ENCODE measurements around the gene ANK2.

DNA sequence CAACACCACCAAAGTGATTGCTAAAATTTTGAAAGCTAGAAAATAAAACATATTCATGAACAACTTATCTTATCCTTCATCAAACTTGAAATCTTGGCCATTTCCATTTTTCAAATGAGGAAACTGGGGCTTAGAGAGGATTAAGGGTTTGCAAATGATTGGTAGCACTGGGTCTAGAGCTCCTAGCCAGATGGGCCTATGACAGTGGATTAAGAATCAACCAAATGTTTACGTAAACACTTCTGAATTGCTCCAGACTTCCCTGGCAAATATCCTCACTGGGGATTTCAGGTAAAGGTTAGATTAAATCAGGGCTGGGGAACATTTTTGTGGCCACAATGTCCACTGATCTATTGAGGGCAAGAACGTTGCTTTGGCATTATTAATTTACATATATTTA, 241.2 kb downstream of the ANK2 start:
- TF ChIP-seq JUNB (IDR thresholded peaks at IDR 0.05; ENCODE audit: unreplicated experiment) (no peak), POLR2AphosphoS5 (IDR thresholded peaks at IDR 0.05; ENCODE audit: low read depth) (no peak), EZH2 (IDR thresholded peaks at IDR 0.05; ENCODE audit: low read depth, unreplicated experiment) (no peak)
- TF ChIP-seq, protein P1, sequence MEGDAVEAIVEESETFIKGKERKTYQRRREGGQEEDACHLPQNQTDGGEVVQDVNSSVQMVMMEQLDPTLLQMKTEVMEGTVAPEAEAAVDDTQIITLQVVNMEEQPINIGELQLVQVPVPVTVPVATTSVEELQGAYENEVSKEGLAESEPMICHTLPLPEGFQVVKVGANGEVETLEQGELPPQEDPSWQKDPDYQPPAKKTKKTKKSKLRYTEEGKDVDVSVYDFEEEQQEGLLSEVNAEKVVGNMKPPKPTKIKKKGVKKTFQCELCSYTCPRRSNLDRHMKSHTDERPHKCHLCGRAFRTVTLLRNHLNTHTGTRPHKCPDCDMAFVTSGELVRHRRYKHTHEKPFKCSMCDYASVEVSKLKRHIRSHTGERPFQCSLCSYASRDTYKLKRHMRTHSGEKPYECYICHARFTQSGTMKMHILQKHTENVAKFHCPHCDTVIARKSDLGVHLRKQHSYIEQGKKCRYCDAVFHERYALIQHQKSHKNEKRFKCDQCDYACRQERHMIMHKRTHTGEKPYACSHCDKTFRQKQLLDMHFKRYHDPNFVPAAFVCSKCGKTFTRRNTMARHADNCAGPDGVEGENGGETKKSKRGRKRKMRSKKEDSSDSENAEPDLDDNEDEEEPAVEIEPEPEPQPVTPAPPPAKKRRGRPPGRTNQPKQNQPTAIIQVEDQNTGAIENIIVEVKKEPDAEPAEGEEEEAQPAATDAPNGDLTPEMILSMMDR (conservative IDR thresholded peaks at IDR 0.05; ENCODE audit: low read depth in 2 of 2): no peak
